ENCODE data around the gene ANKRD29.

DNA sequence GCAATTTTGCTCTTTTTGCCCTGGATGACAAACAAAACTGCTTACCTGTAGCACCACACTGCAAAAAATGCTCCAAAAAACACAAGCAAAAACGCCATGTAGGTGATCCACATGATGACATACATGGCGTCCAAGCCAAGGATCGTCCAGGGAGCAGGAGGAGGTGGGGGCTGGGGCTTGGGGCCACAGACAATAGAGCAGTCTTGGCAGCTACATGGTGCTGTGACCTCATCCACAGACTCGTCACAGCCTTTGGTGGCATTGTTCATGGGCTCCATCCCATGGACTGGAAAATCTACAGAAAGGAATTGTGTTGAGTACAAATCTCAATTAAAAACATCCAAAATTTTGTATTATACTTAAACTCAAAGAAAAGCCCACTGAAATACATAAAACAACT, 102.5 kb downstream of the ANKRD29 start:
- TF ChIP-seq, protein P1, sequence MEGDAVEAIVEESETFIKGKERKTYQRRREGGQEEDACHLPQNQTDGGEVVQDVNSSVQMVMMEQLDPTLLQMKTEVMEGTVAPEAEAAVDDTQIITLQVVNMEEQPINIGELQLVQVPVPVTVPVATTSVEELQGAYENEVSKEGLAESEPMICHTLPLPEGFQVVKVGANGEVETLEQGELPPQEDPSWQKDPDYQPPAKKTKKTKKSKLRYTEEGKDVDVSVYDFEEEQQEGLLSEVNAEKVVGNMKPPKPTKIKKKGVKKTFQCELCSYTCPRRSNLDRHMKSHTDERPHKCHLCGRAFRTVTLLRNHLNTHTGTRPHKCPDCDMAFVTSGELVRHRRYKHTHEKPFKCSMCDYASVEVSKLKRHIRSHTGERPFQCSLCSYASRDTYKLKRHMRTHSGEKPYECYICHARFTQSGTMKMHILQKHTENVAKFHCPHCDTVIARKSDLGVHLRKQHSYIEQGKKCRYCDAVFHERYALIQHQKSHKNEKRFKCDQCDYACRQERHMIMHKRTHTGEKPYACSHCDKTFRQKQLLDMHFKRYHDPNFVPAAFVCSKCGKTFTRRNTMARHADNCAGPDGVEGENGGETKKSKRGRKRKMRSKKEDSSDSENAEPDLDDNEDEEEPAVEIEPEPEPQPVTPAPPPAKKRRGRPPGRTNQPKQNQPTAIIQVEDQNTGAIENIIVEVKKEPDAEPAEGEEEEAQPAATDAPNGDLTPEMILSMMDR (IDR thresholded peaks at IDR 0.05), result no peak
- no peak for TF ChIP-seq POLR2A (IDR thresholded peaks at IDR 0.05)

Measured in testis (tissue), 2 donors.